GM23338 (cell line): ENCODE measurements around the gene NTRK3.

Experiments
- EZH2 ChIP-seq: fragments of 200-600 bp; sonication (generic); IDR thresholded peaks from one replicate; pipeline ENCODE4 v1.8.0; 2017; ENCODE audit warnings: antibody characterized with exemption, mild to moderate bottlenecking, low read depth; ENCODE audit not compliant: unreplicated experiment
- TF ChIP-seq, protein P1 (sequence below), 2 experiments: fragments of 200-600 bp in 1 of 2; sonication (generic) in 1 of 2; conservative IDR thresholded peaks; 2 replicates each; pipeline versions ENCODE4 v1.5.1 to v1.6.1; 2016 to 2017; ENCODE audit warnings: antibody characterized with exemption in 2 of 2, low read depth in 2 of 2, mild to moderate bottlenecking in 2 of 2, moderate library complexity in 1 of 2

DNA sequence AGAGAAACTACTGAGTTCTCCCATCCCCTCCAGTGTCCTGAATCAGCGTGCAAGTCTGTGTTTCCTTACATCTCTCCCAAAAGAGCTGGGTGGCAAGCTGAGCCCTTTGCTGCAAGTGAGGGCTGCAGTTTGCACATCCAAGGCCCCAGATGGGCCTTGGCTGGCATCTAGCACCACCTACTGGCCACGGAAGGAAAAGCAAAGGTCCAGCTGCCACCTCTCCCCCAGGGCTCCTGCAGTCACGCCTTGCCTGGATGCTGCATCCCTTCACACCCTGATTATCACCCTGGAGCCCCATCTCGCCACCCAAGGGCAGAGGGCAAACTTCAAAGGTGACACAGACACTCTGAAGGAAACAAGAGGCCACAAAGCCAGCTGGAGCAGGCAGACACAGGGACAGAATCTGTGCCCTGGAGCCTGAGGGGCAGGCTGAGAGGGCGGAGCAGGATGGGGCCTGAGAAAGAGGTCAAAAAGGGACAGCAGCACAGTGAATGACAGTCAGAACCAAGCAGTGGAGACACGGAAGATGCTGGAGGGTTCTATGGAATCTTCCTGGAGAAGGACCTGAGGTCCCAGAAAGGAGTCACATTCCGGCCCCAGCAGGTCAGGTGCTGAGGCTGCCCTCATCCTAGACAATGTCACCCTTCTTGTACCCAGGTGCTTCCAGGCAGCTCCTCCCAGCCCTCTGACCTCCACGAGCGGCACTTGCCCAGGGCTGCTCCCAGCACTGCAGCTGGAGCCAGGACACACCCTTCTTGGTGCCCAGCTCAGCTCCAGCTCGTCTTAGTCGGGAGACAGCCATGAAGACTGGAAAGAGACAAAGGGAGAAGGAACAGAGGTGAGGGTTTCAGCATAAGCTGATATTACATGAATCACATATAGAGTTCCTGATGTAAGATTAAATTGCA, 18.3 kb upstream of the NTRK3 start:
- TF ChIP-seq, protein P1, sequence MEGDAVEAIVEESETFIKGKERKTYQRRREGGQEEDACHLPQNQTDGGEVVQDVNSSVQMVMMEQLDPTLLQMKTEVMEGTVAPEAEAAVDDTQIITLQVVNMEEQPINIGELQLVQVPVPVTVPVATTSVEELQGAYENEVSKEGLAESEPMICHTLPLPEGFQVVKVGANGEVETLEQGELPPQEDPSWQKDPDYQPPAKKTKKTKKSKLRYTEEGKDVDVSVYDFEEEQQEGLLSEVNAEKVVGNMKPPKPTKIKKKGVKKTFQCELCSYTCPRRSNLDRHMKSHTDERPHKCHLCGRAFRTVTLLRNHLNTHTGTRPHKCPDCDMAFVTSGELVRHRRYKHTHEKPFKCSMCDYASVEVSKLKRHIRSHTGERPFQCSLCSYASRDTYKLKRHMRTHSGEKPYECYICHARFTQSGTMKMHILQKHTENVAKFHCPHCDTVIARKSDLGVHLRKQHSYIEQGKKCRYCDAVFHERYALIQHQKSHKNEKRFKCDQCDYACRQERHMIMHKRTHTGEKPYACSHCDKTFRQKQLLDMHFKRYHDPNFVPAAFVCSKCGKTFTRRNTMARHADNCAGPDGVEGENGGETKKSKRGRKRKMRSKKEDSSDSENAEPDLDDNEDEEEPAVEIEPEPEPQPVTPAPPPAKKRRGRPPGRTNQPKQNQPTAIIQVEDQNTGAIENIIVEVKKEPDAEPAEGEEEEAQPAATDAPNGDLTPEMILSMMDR (conservative IDR thresholded peaks at IDR 0.05; ENCODE audit: low read depth in 2 of 2): peak; percentile 77 to 98
- TF ChIP-seq EZH2: no peak
